Posterior cingulate gyrus (tissue), 11 donors: ENCODE measurements around the gene ANTXR1.
"Not testable (repeated sequence)": the region's sequence is repeated elsewhere in the genome, so short reads cannot be mapped to it uniquely, and the experiment has no call there.

Experiments used
- DNase-seq, 10 donors: peaks; one replicate each; pipeline versions ENCODE4 v3.0.0 to v3.0.0-alpha.2; 2020 to 2021; ENCODE audit warnings: mixed read lengths in 3 of 10
- intact Hi-C: fragments of 100-400 bp; cut with DNase I; formaldehyde crosslinking; loops from one replicate; pipeline ENCODE4 v1.15.1; 2023

Gene ANTXR1

DNA sequence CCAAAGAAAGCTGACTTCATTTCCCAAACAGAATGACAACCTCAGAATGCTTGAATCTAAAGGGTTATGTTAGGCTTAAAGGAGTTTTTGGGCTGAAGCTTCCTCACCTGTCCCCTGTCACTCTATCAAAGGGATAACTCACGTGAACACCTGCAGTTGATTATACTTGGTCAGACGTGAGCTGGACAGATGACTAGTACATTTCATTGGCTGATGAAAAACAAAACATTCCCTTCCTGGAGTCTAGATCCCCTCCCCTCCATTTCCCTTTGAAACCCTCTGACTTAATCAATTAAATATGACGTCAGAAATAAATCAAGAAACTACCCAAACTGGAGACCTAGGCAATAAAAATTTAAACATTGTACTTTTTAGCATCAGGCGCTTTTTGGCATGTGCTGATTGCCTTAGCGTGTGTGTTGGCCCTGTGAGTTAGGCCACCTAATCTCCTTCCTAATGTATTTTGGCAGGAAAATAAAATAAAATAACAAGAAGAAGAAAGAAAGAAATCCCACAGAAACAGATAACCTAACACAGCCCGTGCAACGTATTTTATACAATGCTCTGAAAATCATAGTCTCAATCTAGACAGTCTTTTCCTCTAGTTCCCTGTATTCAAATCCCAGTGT is 159.0 kb downstream of the ANTXR1 start:
- intact Hi-C loops = no loop called here
- DNase-seq = no peak

DNA sequence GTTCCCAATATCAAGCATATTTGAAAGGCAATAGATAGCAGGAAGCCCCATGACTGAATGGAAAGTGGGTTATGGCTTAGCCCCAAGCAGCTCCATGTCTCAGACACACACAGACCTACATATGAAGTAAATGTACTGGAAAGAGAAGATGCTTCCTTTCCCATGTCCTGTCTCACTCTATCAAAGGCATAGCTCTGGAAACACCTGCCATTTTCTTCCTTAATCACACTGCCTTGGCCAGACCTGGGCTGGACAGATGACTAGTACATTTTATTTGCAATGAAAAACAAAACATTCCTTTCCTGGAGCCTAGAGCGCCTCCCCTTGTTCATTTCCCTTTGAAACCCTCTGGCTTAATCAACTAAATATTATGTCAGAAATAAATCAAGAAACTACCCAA is 160.7 kb downstream of the ANTXR1 start:
- DNase-seq = no peak
- intact Hi-C loops = no loop called here

DNA sequence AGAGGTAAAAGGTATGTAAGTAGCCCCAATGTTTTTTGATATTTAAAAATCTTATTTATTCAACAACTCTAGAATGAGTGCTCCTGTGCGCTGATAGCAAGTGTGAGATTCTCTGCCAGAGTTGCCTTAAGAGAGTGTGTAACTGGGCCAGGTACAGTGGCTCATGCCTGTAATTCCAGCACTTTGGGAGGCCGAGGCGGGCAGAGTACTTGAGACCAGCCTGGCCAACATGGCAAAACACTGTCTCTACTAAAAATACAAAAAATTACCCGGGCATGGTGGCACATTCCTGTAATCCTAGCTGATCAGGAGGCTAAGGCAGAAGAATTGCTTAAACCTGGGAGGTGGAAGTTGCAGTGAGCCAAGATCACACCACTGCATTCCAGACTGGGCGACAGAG is 161.2 kb downstream of the ANTXR1 start:
- intact Hi-C loops, DNase-seq: not testable (repeated sequence)

DNA sequence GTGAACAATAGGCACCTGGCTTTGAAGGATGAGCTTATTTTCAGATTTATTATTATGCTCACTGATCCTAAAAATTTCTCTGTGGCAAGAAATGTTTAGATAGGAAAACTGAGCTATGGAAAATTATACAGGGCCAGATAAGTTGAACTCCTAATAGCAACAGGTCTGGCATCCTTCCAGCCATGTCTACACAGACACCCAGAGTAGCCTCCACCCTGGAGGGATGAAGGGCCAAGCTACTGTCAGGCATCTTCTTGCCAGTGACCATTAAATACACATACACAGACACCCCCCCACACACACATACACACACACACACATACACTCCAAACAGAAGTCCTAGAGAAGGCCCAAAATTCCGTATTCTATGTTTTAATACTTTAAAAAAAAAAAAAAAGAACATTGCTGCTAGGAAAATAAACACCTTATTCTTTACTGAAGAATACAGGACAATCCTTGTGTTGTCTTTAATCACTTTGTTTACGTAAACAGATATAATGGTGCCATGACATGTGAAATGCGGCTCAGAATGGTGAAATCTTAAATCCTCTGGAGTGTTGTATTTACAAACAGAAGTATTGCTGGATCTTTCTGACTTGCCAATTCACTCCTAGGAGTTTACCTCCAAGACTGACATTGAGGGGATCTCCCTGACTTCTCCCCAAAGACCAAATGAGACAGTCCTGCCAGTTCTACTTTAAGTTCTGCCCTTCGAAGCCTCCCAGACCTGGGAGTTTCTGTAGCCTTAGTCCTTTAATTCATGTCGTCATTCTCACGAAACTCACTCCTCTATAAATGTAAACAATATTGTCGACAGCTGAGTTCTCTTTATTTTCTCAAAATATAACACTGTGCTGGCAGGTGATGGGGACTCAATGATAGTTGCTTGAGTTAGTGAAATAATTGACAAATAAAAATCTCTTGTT is 163.1 kb downstream of the ANTXR1 start:
- DNase-seq = no peak
- intact Hi-C loops = no loop called here

DNA sequence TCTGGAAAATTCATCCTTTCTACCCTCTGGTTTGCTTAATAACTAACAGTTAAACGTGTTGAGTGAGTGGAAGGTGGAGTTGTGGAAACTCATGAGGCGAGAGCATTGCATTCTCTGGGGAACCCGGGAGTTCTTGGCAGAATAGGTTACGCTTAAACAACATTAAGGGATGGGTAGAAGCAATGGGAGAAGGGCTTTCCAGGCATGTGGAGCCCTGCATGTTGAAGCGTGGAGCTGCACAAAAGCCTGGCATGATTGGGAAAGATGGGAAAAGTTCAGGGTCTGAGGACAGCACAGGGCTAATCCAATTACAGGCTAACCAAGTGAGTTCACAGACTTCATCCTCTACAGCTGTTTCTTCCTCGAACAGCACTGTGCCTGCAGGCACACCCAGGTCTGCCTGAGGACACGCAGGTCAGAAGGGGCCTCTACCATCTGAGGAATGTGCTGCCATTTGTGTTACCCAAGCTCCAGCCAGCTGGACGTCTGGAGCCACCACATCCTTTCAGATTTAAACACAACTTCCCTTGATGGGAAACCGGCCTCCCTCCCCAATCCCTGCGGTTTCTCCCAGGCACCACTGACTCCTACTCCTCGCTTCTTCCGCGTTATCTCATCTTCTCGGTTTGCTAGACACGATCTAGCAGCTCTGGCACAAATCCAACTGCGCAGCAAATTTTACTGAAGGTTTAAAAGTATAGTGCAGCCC is 164.2 kb downstream of the ANTXR1 start:
- intact Hi-C loops = no loop called here
- peak in 5 of 10 donors; percentile 10 to 88 (median 17) for DNase-seq

DNA sequence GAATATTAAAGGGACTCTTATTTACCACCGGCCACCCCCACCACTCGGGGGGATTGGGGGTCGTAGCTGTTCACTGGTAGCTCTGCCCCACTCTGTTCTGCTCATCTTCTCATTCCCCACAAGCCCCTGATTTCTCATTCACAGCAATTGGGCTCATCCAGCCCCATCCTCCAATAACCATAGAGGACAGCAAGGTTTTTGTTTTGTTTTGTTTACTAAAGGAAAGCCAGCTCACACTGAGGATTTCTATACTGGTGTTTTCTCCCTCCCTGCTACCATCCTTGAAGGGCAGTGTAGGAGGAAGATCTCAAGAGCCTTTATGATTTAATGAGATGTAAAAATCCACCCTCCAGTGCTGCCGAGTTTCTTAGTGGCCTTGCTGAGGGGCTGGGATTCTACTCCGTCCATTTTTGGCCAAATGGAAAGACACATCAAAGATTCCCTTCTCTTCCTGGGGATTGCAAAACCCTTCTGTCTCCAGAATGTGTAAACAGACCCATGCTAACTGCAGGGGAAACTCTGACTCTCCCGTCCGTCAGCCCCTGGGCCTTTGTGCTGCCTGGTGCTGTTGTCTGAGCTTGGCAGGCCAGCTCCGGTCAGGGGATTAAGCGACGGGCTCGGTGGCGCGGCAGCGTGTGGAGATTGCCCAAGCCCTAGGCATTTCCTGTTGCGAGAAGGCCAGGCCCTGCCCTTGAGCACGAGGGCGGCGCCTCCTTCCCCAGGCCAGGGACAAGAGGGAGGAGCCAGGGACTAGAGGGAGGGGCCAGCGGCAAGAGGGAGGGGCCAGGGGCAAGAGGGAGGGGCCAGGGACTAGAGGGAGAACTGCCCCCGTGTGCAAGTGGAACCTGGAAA is 165.0 kb downstream of the ANTXR1 start:
- intact Hi-C loops = no loop called here
- peak in 9 of 10 donors; percentile 31 to 93 (median 54) for DNase-seq

DNA sequence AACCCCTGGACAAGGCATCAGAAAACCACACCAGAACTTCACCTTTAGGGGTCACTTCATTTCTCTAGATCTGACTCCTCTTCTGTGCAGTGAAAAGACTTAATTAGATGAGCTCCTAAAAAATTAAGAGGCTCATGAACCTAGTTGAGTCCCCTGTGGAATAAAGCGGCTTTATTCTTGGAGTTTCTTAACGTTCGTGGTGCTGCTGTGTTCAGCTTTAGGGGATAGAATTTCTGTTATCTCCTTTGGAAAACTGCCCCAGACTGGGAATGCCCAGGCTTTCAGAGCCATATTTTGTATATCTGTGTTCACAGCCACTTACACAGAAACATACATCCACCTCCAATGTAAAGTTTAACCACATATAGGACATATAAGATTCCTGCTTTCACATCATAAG is 165.8 kb downstream of the ANTXR1 start:
- intact Hi-C loops = no loop called here
- no peak for DNase-seq

DNA sequence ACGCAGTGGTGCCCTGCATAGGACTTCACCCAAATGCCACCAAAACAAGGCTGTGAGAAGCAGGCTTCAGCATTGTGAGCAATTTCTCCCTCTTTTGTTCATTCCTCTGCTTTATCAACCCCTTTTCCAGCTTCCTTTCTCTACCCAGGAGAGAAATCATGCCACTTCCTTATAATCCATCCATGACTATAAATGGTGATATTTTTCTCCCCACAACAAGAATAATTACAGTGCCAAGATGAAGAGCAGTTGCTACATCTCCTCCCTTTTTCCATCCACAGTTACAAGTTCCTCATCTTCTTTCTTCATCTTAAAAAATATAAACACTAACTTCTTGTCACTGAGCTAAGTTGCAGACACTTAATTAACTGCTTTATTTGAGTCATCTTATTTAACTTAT is 167.2 kb downstream of the ANTXR1 start:
- no peak for DNase-seq
- intact Hi-C loops = no loop called here

DNA sequence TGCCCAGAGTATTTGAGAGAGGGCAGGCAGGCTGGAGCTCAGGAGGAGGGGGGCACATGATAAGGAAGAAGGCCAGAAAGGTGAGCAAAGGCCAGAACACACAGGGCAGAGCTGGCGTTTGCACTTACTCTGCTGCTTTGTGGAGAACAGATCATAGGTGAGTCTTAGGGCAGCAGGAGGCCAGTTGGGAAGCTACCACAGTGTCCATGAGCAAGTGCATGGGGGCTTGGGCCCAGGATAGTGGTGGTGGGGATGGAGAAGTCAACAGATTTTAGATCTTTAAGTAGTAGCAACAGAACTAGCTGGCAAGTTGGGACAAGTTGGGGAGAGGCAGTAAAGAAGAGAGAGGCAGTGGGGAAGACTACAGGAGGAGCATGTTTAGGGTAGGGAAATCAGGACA is 168.0 kb downstream of the ANTXR1 start:
- intact Hi-C loops = no loop called here
- DNase-seq = peak in 1 of 10 donors; percentile 69

DNA sequence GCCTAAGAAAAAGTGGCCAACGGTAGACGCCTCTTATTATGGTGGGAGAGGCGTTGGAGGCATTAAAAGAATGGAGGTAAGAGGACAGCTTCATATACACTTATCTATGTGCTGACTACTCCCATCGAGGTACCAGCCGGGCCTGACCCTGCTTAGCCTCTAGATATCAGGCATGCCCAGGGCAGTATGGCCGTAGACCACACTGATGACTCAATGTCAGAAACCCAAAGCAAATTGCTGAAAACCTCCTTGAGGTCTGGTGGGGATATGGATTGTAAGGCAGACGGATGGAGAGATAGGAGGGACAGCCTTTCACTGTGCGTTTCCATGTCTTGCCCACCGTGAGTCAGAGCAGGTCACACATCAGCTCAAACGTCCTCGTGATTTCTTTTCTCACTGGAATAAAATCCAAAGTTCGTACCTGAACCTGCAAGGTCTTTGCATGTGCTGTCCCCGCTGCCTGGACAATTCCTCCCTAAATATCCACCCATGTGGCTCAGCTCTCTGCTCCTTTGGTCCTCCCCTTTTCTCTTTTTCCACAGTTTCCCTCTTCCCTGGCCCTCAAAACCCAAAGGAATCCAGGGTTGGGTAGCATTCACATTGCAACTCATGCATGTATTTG is 168.9 kb downstream of the ANTXR1 start:
- DNase-seq = no peak
- intact Hi-C loops = no loop called here

DNA sequence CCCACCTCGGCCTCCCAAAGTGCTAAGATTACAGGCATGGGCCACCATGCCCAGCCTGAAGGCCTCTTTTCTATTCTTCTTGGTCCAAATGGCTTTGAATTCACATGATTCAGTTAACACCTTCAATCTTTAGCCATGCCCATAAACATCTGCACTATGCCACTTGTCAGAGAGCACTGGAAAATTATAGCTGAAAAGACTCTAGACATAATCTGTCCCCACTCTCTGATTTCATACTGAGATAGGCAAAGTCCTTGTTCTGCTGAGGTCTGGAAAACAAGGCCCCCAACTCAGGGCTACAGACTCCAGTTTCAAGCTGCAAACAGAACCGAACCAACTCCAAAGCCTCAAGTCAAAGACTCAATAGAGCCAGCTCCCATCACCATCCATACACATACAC is 170.7 kb downstream of the ANTXR1 start:
- DNase-seq = no peak
- intact Hi-C loops = no loop called here

DNA sequence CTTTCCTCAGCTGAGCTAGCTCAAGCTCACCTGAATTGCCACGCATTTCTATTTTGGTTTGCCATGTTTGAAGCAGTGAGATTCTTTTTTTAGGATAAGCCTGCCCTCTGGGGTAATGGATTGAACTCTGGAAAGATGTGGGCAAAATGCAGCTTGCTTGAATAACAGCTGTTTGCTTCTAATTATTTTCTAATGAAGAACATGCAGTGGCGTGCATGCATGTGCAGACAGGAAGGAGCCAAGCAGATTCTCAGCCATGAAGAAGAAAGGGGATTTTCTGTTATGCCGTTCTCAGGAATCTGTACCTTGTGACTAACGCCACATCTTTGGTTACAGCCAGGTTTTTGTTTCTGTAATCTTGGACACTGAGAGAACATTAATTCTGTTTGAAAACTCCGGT is 171.2 kb downstream of the ANTXR1 start:
- DNase-seq = no peak
- intact Hi-C loops = no loop called here

DNA sequence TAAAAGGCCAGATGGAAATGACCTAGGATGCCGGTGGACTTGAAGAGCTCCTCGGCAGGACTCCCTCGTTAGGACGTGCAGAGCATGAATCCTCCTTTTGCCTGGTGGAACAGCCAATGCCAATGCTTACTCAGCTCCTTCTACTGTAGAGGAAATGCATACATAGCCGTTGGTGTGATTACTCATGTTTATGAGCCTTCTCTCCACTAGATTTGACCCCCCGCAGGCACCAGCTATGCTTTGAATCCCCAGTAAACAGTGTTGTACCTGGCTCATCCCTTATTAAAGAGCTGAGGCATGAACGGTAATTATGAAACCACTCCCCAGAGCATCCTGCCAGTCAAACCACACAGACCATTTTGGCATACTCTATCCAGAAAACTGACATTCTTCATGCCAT is 172.8 kb downstream of the ANTXR1 start:
- no peak for DNase-seq

DNA sequence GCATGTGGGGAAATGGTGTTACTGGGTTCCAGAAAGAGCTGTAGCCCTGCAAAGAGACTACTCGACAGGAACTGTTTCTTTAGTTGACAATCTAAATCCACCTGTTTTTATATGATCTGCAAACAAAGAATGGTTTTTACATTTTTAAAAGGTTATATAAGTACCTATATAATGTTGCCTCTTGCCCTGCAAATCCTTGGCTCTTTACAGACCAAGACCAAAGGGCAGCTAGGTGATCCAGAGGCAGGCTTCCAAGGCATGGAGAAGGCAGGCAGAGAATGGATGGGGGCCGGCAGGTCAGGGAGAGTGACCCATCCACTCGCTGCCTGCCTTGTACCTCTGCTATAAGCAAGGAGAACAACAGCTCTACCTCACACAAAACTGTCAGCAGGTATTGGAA is 173.6 kb downstream of the ANTXR1 start:
- intact Hi-C loops = no loop called here
- DNase-seq = peak in 1 of 10 donors; percentile 67

More for the DNA sequence above, 172.8 kb downstream of the ANTXR1 start:
- intact Hi-C loops = no loop called here

DNA sequence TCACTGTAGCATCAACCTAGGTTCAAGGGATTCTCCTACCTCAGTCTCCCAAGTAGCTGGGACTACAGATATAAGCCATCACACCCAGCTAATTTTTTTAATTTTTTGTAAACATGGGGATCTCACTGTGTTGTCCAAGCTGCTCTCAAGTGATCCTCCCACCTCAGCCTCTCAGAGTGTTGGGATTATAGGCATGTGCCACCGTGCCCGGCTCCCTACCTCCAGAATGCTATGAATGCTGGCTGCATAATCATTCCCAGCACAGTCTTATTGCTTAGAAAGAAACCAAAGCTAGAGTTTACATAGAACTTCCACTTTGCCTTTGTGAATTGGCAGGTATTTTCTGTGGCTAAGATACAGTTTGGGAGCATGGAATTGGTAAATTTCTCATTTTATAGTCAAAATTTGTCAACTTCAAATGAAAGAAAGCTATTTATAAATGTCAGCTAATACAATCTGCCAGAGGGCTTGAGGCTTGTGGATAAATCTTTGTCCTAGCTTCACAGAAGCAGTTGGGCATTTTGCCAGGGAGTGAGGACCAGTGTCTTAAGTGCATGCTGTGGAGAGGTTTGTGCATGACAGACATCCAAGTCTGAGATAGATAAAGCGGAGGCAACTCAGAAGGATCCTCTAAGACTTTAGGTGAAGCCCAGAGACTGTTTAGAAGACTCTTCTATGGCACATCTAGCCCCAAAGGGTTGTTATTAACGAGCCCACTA is 175.4 kb downstream of the ANTXR1 start:
- no peak for DNase-seq
- intact Hi-C loops = no loop called here

DNA sequence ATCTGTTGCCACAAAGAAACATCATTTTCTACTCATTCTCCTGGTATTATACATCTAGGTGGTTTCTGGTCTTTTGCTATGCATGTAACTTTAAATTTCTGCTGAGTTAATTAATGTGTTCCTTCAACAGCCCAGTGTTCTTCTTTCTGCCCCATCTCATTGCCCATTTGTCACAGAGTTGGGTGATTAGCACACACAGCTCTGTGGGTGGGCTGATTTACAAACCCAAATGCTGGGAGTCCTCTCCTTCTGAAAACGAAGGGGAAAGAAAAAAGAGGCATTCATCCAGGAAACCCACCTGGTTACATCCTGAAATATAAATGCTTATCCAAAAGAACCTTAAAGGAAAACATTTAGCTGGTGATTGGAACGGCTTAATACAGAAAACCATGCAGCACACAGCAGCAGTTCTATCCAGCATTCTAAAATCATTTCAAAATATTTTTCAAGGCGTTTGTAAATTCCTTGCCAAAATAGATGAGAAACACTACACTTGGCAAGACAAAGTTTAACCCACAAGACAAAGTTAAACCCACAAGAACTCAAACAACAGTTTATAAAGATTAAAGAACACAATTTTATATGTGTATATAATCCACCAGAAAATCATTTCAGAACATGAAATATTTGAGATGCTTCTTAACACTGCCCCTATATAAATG is 177.9 kb downstream of the ANTXR1 start:
- intact Hi-C loops = no loop called here
- no peak for DNase-seq

DNA sequence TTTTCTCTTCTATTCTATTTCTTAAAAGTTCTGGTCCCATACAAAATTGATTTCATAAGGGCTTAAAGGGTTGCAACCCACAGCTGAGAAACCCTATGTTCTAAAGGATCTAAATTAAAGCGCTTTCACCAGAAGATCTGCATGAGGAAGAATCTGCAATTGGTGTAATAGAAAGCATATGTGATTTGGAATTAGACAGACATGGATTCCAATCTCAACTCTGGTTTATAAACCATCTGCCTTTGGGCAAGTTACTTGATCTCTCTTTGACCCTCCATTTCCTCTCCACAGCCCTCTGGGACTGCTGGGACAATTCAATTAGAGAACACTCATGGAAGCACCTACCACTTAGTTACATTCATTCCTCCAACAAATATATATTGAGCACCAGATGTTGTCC is 178.7 kb downstream of the ANTXR1 start:
- DNase-seq = no peak
- intact Hi-C loops = no loop called here

DNA sequence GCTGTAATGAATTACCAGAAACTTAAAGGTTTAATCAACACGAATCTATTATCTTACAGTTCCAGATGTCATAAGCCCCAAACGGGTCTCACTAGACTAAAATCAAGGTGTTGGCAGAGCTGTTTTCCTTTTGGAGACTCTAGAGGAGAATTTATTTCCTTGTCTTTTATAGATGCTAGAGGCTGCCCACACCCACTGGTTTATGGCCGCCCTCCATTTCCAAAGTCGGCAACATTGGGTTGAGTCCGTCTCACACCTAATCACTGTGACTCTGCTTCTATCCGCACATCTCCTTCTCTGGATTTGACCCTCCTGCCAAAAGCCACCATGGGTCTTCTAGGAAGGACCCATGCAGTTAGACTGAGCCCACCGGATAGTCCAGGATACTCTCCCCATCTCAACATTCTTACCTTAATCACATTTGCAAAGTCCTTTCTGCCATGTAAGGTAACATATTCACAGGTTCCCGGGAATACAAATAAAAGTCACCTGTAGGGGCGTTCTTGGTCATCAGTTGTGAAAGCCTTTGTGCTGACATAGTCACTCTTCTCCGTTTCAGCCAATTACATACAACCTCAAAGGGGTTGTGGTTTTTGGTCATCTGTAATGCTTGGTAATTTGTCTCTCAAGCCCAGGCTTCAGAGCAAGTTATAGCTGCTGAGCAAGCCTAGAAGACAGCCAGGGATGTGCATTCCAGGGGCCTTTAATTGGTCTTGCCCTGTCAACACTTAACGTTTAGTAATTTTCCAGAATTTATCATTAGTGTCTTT is 179.4 kb downstream of the ANTXR1 start:
- intact Hi-C loops = no loop called here
- no peak for DNase-seq
